Posterior vena cava (tissue), 2 donors: ENCODE results near the gene SLC17A3. TPM values are rescaled to one million over a fixed set of nuclear protein-coding genes. Genes with fewer than 3 reads are reported as not detected.
A peak's percentile ranks its signal among the peaks of the same experiment; 100 is the strongest.

Experiments used
- DNase-seq: peaks from one replicate; pipeline ENCODE4 v3.0.0-alpha.2; 2020; ENCODE audit warnings: low spot score
- intact Hi-C, 2 donors: fragments of 100-400 bp; cut with DNase I; formaldehyde crosslinking; loops; one replicate each; pipeline versions ENCODE4 v1.14.1 to v1.14.2; 2022 to 2023
- total RNA-seq, 2 donors: library from RNA; stranded (reverse); fragmentation: NEBNext Ultra II Directional; extraction: Animal tissue kit (Norgen Biotek cat#: 25700); gene quantifications; one replicate each; pipeline ENCODE4 v1.2.1, GENCODE V29; 2021
- donor health status: DM: yes; HTN: yes; CAD: no.
- donor health status: DM: yes; HTN: yes; CAD: no.

The SLC17A3 gene
- total RNA-seq, 2 donors from 2014 or later, result not detected

GRCh38 chr6:25895771-25896170 lies 21.7 kb upstream of the SLC17A3 start:
- intact Hi-C loops, result loop anchor here in 1 of 2 donors (10.0 kb wide), 1 partner anchor 191 kb away; no protein-coding TSS in a partner anchor
- DNase-seq, result no peak

- intact Hi-C loops, result loop anchor here in 1 of 2 donors (10.0 kb wide), 1 partner anchor 189 kb away; no protein-coding TSS in a partner anchor
- no peak for DNase-seq
Measured at GRCh38 chr6:25893778-25894177, 19.7 kb upstream of the SLC17A3 start.

- DNase-seq, result no peak
- intact Hi-C loops, result loop anchor here in 1 of 2 donors (10.0 kb wide), 1 partner anchor 188 kb away; no protein-coding TSS in a partner anchor
Measured at GRCh38 chr6:25892877-25893276, 18.8 kb upstream of the SLC17A3 start.

GRCh38 chr6:25889877-25890853 lies 16.1 kb upstream of the SLC17A3 start:
- intact Hi-C loops, result loop anchor here in 1 of 2 donors (10.0 kb wide), 1 partner anchor 185 kb away; no protein-coding TSS in a partner anchor
- DNase-seq, result no peak

- intact Hi-C loops, result no loop called here
- no peak for DNase-seq
Measured at GRCh38 chr6:25888626-25889025, 14.6 kb upstream of the SLC17A3 start.

GRCh38 chr6:25886066-25886465 lies 12.0 kb upstream of the SLC17A3 start:
- intact Hi-C loops, result no loop called here
- DNase-seq, result no peak

- intact Hi-C loops, result no loop called here
Measured at GRCh38 chr6:25883991-25884390, 9.9 kb upstream of the SLC17A3 start.

GRCh38 chr6:25883536-25883935 lies 9.5 kb upstream of the SLC17A3 start:
- DNase-seq, result no peak
- intact Hi-C loops, result no loop called here

More at GRCh38 chr6:25883991-25884390, 9.9 kb upstream of the SLC17A3 start:
- no peak for DNase-seq

GRCh38 chr6:25882051-25882496 lies 8.0 kb upstream of the SLC17A3 start:
- peak; percentile 79 for DNase-seq
- intact Hi-C loops, result no loop called here

GRCh38 chr6:25880601-25881000 lies 6.6 kb upstream of the SLC17A3 start:
- DNase-seq, result no peak
- intact Hi-C loops, result no loop called here

GRCh38 chr6:25878721-25879322 lies 4.8 kb upstream of the SLC17A3 start:
- intact Hi-C loops, result no loop called here
- DNase-seq, result no peak

- no peak for DNase-seq
- intact Hi-C loops, result no loop called here
Measured at GRCh38 chr6:25875926-25876602, 2.0 kb upstream of the SLC17A3 start.

GRCh38 chr6:25875563-25875905 lies 1.5 kb upstream of the SLC17A3 start:
- DNase-seq, result no peak
- intact Hi-C loops, result no loop called here

- intact Hi-C loops, result no loop called here
- DNase-seq, result no peak
Measured at GRCh38 chr6:25874822-25875562, 949 bp upstream of the SLC17A3 start.

GRCh38 chr6:25872814-25873213 lies 1.2 kb downstream of the SLC17A3 start:
- no peak for DNase-seq
- intact Hi-C loops, result no loop called here

GRCh38 chr6:25869840-25870239 lies 4.2 kb downstream of the SLC17A3 start:
- DNase-seq, result no peak
- intact Hi-C loops, result no loop called here

- intact Hi-C loops, result no loop called here
- no peak for DNase-seq
Measured at GRCh38 chr6:25868436-25869183, 5.4 kb downstream of the SLC17A3 start.

GRCh38 chr6:25866011-25866410 lies 8.0 kb downstream of the SLC17A3 start:
- DNase-seq, result no peak
- intact Hi-C loops, result no loop called here
